ENCODE data around the gene PEPD. TPM values are rescaled to one million over a fixed set of nuclear protein-coding genes. Genes with fewer than 3 reads are reported as not detected.

Gene PEPD
- total RNA-seq, 1 experiment from 2014 or later = 40.5 TPM

DNA sequence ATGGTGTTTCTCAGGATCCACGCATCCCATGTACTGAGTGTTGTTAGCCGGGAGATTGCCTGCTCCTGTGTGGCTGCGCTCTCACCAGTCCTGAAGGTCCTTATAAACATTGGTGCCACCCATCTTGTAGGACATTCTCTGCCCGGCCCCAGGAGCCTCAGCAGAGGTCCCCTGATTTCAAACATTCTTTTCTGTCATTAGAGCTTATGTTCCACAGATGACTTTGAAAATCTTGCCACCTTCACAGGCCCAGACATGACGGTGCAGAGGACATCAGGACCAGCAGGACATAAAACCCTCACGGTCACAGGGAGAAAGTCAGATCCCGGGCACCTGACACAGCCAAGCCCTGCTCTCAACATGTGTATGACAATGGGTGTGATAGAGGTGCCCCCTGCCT lies 33.2 kb upstream of the PEPD start:
- Histone ChIP-seq H3K4me2 (ENCODE audit: low read length) (no peak overlapping the region), H3K79me2 (ENCODE audit: insufficient read depth, low read length) (no peaks in the 10 kb centered on the region), H3K27ac (ENCODE audit: low read depth, low read length) (no peak overlapping the region), H3K4me1 (ENCODE audit: control insufficient read depth in 1 of 2, insufficient read depth in 2 of 2, low read length in 2 of 2) (no peaks in the 10 kb centered on the region), H3K36me3 (ENCODE audit: control insufficient read depth in 1 of 2, insufficient read depth in 2 of 2, low read length in 2 of 2) (no peaks in the 10 kb centered on the region), H3K9me3 (ENCODE audit: control insufficient read depth in 1 of 2, insufficient read depth in 1 of 2, low read depth in 1 of 2, low read length in 2 of 2) (no peaks in the 10 kb centered on the region), H3K27me3 (ENCODE audit: insufficient read depth, low read length) (no peaks in the 10 kb centered on the region), H3K4me3 (replicated peaks in 1 of 2; ENCODE audit: low read depth in 1 of 2, low read length in 2 of 2) (no peak overlapping the region), H3K9ac (ENCODE audit: low read length) (no peak overlapping the region), H3K9me2 (ENCODE audit: insufficient read depth) (no peaks in the 10 kb centered on the region), H4K20me1 (ENCODE audit: insufficient read depth) (no peaks in the 10 kb centered on the region), H2AFZ (ENCODE audit: low read depth, low read length, poor library complexity, severe bottlenecking) (no peak overlapping the region)
- DNase-seq (ENCODE audit: low read depth, low spot score) (no peak), ATAC-seq (no peak)
- CTCF ChIA-PET = no interaction called here
- TF ChIP-seq CBX3 (IDR thresholded peaks at IDR 0.05; ENCODE audit: low read depth) (no peak), POLR2AphosphoS5 (IDR thresholded peaks at IDR 0.05; ENCODE audit: low read depth, low read length) (no peak)
- TF ChIP-seq, protein P1, sequence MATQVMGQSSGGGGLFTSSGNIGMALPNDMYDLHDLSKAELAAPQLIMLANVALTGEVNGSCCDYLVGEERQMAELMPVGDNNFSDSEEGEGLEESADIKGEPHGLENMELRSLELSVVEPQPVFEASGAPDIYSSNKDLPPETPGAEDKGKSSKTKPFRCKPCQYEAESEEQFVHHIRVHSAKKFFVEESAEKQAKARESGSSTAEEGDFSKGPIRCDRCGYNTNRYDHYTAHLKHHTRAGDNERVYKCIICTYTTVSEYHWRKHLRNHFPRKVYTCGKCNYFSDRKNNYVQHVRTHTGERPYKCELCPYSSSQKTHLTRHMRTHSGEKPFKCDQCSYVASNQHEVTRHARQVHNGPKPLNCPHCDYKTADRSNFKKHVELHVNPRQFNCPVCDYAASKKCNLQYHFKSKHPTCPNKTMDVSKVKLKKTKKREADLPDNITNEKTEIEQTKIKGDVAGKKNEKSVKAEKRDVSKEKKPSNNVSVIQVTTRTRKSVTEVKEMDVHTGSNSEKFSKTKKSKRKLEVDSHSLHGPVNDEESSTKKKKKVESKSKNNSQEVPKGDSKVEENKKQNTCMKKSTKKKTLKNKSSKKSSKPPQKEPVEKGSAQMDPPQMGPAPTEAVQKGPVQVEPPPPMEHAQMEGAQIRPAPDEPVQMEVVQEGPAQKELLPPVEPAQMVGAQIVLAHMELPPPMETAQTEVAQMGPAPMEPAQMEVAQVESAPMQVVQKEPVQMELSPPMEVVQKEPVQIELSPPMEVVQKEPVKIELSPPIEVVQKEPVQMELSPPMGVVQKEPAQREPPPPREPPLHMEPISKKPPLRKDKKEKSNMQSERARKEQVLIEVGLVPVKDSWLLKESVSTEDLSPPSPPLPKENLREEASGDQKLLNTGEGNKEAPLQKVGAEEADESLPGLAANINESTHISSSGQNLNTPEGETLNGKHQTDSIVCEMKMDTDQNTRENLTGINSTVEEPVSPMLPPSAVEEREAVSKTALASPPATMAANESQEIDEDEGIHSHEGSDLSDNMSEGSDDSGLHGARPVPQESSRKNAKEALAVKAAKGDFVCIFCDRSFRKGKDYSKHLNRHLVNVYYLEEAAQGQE (IDR thresholded peaks at IDR 0.05; ENCODE audit: low read depth) = no peak
- intact Hi-C loops (cut with micrococcal nuclease) = no loop called here
- RAD21 ChIA-PET (ENCODE audit: low non-redundant PET in 1 of 2, low total read pairs in 2 of 2, uncharacterized antibody in 2 of 2, unreplicated experiment in 2 of 2) = no interaction called here
- POLR2A ChIA-PET = no interaction called here
- BruUV-seq (replicated peaks) = no TSS peak

DNA sequence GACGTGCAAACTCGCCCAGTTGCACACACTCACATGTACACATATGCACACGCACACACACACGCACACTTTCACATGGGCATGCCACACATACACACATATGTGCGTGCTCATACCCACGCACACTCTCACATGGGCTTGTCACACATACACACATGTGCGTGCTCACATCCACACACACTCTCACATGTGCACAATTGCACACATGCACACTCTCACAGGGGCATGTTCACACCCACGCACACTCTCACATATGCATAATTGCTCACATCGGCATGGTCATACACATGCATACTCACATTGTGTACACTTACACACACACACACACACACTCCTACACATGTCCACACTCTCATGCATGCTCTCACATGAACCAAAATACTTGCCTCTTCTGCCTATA lies 32.8 kb upstream of the PEPD start:
- Histone ChIP-seq H3K9me3 (ENCODE audit: control insufficient read depth in 1 of 2, insufficient read depth in 1 of 2, low read depth in 1 of 2, low read length in 2 of 2) (no peaks in the 10 kb centered on the region), H2AFZ (ENCODE audit: low read depth, low read length, poor library complexity, severe bottlenecking) (no peak overlapping the region), H3K9ac (ENCODE audit: low read length) (no peak overlapping the region), H3K4me1 (ENCODE audit: control insufficient read depth in 1 of 2, insufficient read depth in 2 of 2, low read length in 2 of 2) (no peaks in the 10 kb centered on the region), H3K27ac (ENCODE audit: low read depth, low read length) (no peak overlapping the region), H3K4me3 (replicated peaks in 1 of 2; ENCODE audit: low read depth in 1 of 2, low read length in 2 of 2) (no peak overlapping the region), H3K27me3 (ENCODE audit: insufficient read depth, low read length) (no peaks in the 10 kb centered on the region), H3K9me2 (ENCODE audit: insufficient read depth) (no peaks in the 10 kb centered on the region), H4K20me1 (ENCODE audit: insufficient read depth) (no peaks in the 10 kb centered on the region), H3K36me3 (ENCODE audit: control insufficient read depth in 1 of 2, insufficient read depth in 2 of 2, low read length in 2 of 2) (no peaks in the 10 kb centered on the region), H3K79me2 (ENCODE audit: insufficient read depth, low read length) (no peaks in the 10 kb centered on the region), H3K4me2 (ENCODE audit: low read length) (no peak overlapping the region)
- intact Hi-C loops (cut with micrococcal nuclease) = no loop called here
- DNase-seq (ENCODE audit: low read depth, low spot score) = no peak
- ATAC-seq = no peak
- RAD21 ChIA-PET (ENCODE audit: low non-redundant PET in 1 of 2, low total read pairs in 2 of 2, uncharacterized antibody in 2 of 2, unreplicated experiment in 2 of 2) = no interaction called here
- CTCF ChIA-PET = no interaction called here
- no TSS peak for BruUV-seq (replicated peaks)
- POLR2A ChIA-PET = no interaction called here
- no peak for TF ChIP-seq YY1 (IDR thresholded peaks at IDR 0.05; ENCODE audit: extremely low read depth, insufficient replicate concordance, low read depth, low read length)
- no peak for TF ChIP-seq EZH2 (IDR thresholded peaks at IDR 0.05)
- TF ChIP-seq, protein P2, sequence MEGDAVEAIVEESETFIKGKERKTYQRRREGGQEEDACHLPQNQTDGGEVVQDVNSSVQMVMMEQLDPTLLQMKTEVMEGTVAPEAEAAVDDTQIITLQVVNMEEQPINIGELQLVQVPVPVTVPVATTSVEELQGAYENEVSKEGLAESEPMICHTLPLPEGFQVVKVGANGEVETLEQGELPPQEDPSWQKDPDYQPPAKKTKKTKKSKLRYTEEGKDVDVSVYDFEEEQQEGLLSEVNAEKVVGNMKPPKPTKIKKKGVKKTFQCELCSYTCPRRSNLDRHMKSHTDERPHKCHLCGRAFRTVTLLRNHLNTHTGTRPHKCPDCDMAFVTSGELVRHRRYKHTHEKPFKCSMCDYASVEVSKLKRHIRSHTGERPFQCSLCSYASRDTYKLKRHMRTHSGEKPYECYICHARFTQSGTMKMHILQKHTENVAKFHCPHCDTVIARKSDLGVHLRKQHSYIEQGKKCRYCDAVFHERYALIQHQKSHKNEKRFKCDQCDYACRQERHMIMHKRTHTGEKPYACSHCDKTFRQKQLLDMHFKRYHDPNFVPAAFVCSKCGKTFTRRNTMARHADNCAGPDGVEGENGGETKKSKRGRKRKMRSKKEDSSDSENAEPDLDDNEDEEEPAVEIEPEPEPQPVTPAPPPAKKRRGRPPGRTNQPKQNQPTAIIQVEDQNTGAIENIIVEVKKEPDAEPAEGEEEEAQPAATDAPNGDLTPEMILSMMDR (IDR thresholded peaks at IDR 0.05 in 2 of 3, conservative IDR thresholded peaks at IDR 0.05 in 1 of 3; ENCODE audit: borderline replicate concordance in 1 of 3, insufficient read depth in 1 of 3, low read depth in 2 of 3, low read length in 2 of 3) = no peak
- TF ChIP-seq ELF1 (IDR thresholded peaks at IDR 0.05; ENCODE audit: borderline replicate concordance, low read depth) = no peak
- TF ChIP-seq SP1 (IDR thresholded peaks at IDR 0.05; ENCODE audit: low read depth) = no peak
- TF ChIP-seq, protein P1 (IDR thresholded peaks at IDR 0.05; ENCODE audit: low read depth) = no peak
- no peak for TF ChIP-seq POLR2A (IDR thresholded peaks at IDR 0.05; ENCODE audit: borderline replicate concordance, extremely low read depth, insufficient read depth, insufficient read length)
- TF ChIP-seq, protein P3, sequence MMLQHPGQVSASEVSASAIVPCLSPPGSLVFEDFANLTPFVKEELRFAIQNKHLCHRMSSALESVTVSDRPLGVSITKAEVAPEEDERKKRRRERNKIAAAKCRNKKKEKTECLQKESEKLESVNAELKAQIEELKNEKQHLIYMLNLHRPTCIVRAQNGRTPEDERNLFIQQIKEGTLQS (IDR thresholded peaks at IDR 0.05) = no peak
- TF ChIP-seq, protein P4, sequence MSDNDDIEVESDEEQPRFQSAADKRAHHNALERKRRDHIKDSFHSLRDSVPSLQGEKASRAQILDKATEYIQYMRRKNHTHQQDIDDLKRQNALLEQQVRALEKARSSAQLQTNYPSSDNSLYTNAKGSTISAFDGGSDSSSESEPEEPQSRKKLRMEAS (IDR thresholded peaks at IDR 0.05) = no peak

Measured in HCT116 (cell line).